NOMO-1 treated with DMSO at 0.1 percent for 48 hours (cell line): ENCODE data around the gene RIC1.
"Not testable (repeated sequence)": the region's sequence is repeated elsewhere in the genome, so short reads cannot be mapped to it uniquely, and the experiment has no call there.

Experiments used
- DNase-seq: peaks from one replicate; lab custom pipeline; 2025; ENCODE audit not compliant: unreplicated experiment; lab: John Stamatoyannopoulos, UW

Gene RIC1

DNA sequence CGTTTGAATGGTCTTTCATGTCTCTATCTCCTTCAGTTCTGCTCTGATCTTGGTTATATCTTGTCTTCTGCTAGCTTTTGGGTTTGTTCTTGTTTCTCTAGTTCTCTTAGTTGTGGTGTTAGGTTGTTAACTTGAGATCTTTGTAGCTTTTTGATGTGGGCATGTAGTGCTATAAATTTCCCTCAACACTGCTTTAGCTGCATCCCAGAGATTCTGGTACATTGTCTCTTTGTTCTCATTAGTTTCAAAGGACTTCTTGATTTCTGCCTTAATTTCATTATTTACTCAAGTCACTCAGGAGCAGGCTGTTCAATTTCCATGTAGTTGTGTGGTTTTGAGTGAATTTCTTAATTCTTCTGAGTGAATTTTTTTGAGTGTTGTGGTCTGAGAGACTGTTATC, 33.9 kb downstream of the RIC1 start:
- not testable (repeated sequence) for DNase-seq

- DNase-seq: no peak
Measured at GRCh38 chr9:5665059-5665458, 36.2 kb downstream of the RIC1 start.

GRCh38 chr9:5667391-5667790, 38.5 kb downstream of the RIC1 start:
- DNase-seq: no peak

GRCh38 chr9:5670079-5670478, 41.2 kb downstream of the RIC1 start:
- DNase-seq: no peak

DNA sequence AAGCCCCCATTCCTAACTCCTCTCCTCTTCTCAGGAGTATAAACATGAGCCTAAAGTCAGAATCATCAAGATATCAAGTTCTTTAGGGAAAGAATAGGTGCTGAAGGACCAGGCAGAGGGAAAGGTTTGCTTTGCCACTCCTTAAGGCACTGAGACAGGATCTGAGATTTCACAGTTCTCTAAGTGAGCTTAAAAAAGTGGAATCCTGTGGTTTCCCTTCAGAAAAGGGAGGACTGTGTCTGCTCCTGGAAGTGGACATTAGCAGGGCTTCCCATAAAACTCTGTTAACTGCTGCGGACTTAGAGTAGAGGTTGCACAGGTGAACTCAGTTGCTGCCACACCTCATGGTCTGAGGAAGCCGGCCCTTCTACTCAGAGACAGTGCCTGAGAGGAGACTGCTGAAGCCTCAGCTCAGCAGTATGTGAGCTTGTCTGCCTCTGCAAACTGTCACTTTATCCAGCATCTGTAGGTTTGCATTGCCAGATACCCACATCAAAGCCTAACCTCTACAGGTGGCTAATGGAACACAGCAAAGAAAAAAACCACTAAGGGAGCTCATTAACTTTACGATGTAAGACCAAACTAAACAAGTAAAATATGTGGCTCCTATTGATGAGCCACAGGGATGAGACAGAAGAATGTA, 42.9 kb downstream of the RIC1 start:
- DNase-seq: no peak

- not testable (repeated sequence) for DNase-seq
Measured at GRCh38 chr9:5675046-5675445, 46.1 kb downstream of the RIC1 start.

DNA sequence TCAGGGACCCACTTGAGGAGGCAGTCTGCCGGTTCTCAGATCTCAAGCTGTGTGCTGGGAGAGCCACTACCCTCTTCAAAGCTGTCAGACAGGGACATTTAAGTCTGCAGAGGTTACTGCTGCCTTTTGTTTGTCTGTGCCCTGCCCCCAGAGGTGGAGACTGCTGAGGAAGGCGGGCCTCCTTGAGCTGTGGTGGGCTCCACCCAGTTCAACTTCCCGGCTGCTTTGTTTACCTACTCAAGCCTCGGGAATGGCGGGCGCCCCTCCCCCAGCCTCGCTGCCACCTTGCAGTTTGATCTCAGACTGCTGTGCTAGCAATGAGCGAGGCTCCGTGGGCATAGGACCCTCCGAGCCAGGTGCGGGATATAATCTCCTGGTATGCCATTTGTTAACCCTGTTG, 54.7 kb downstream of the RIC1 start:
- not testable (repeated sequence) for DNase-seq

GRCh38 chr9:5684101-5684500, 55.2 kb downstream of the RIC1 start:
- no peak for DNase-seq

- no peak for DNase-seq
Measured at GRCh38 chr9:5688109-5688508, 59.2 kb downstream of the RIC1 start.

- no peak for DNase-seq
Measured at GRCh38 chr9:5690278-5690677, 61.4 kb downstream of the RIC1 start.

GRCh38 chr9:5695860-5696259, 67.0 kb downstream of the RIC1 start:
- DNase-seq: no peak

- no peak for DNase-seq
Measured at GRCh38 chr9:5696884-5697283, 68.0 kb downstream of the RIC1 start.

- no peak for DNase-seq
Measured at GRCh38 chr9:5698004-5698403, 69.1 kb downstream of the RIC1 start.

- no peak for DNase-seq
Measured at GRCh38 chr9:5698810-5699556, 70.1 kb downstream of the RIC1 start.

DNA sequence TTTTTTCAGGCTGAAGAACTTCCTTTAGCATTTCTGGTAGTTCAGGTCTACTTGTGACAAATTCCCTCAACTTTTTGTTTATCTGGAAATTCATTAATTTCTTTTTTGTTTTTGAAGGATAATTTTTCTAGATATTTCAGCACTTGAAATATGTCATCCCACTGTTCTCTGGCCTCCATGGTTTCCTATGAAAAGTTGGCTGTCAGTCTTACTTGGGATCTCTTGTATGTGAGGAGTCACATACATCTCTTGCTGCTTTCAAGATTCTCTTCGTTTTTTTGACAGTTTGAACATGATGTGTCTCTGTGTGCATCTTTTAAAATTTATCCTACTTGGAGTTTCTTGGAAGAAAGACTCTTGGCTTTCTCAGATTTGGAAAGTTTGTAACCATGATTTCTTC, 79.5 kb downstream of the RIC1 start:
- DNase-seq: no peak

DNA sequence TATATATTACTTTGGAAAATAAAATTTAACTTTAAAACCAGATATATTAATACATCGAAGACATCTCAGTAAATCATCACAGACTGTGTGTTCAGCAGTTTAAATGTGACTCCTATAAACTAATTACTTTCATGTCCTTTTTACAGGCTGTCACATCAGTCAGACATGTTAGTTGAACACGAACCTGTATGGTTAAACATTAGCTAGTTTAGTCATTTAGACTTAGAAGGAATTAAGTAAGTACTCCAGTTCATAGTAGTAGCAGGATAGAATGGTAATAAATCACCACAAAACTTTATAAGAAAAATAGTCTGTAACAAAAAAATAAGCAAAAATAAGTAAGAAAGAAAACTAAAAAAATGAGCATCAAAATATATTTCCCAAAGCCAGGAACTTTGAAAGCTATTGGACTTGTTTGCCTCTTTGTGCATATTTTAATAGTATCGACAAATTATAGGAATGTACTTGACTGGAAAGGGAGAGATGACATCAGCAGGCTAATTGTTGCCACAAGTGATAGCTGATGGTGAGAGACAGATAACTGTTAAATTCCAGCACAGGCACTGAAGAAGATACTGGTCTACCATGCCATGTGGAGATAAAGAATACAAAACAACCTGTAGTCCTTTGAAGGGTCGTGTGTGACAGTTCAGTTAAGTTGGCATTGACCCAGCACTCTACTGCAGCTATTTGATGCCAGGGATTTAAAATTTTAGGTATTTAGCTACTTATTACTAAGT, 83.9 kb downstream of the RIC1 start:
- DNase-seq: no peak

- DNase-seq: no peak
Measured at GRCh38 chr9:5714501-5715401, 85.8 kb downstream of the RIC1 start.

DNA sequence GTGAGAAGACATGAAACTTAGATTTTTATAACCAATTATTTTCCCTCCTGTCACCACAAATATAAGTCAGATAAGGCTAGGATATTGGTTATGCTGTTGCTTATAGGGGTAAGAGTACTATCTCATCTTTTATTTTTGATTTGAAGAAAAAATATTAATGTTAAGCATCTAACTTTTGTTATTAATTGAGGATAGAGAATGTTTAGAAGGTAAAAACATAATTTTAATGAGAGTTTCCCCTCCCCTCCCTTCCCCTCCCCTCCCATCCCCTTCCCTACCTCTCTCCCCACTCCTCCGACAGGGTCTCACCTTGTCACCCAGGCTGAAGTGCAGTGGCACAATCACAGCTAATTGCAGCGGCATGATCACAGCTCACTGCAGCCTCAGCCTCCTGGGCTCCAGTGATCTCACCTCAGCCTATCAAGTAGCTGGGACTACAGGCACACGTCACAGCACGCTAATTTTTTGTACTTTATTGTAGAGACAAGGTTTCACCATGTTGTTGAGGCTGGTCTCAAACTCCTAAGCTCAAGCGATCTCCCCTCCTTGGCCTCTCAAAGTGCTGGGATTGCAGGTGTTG, 86.7 kb downstream of the RIC1 start:
- DNase-seq: no peak

DNA sequence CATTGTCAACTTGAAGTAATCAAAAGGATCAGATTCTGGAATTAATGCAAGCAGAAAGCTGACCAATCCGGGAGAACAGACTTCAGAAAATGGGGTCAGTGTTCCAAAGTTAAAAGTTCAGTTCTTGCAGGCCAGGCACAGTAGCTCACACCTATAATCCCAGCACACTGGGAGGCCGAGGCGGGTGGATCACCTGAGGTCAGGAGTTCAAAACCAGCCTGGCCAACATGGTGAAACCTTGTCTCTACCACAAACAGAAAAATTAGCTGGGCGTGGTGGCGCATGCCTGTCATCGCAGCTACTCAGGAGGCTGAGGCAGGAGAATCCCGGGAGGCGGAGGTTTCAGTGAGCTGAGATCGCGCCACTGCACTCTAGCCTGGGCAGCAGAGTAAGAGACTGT, 88.5 kb downstream of the RIC1 start:
- DNase-seq: not testable (repeated sequence)

GRCh38 chr9:5718296-5719032, 89.6 kb downstream of the RIC1 start:
- no peak for DNase-seq
